Mucosa of stomach (tissue), 1 donor: ENCODE results near the gene JRKL.
"Not testable (repeated sequence)": the region's sequence is repeated elsewhere in the genome, so short reads cannot be mapped to it uniquely, and the experiment has no call there.

Experiments used
- H3K27me3 ChIP-seq: one replicate; pipeline ENCODE4 v1.7.0; 2013; ENCODE audit warnings: mild to moderate bottlenecking, low read length; ENCODE audit not compliant: control insufficient read depth, insufficient read depth
- H3K36me3 ChIP-seq: one replicate; pipeline ENCODE4 v1.7.0; 2013; ENCODE audit warnings: low read length; ENCODE audit not compliant: control insufficient read depth, insufficient read depth
- H3K4me1 ChIP-seq: one replicate; pipeline ENCODE4 v1.7.0; 2013; ENCODE audit warnings: mild to moderate bottlenecking, low read length; ENCODE audit not compliant: control insufficient read depth, insufficient read depth
- H3K4me3 ChIP-seq: one replicate; pipeline ENCODE4 v1.7.0; 2013; ENCODE audit warnings: low read length
- H3K9ac ChIP-seq: one replicate; pipeline ENCODE4 v1.7.0; 2013; ENCODE audit warnings: mild to moderate bottlenecking, low read length, moderate library complexity
- H3K9me3 ChIP-seq: one replicate; pipeline ENCODE4 v1.7.0; 2013; ENCODE audit warnings: mild to moderate bottlenecking, low read length, moderate library complexity; ENCODE audit not compliant: control insufficient read depth
- donor health status: Pancreatic carcinoma.

Gene JRKL

DNA sequence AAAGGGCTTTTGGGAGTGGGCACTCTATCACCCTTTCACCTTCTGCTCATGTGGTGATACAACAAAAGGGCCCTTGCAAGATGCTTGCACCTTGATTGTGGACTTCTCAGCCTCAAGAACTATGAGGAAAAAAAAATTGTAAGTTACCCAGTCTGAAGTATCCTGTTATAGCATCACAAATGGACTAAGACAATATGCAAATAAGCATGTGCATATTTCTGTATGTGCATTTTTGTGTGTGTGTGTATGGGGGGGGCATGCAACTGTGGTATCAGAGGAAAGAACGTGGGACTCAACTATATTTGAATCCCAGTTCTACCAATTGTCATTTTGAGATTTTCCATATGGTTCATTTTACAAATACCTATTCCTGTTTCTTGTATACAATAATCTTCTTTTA is 10.9 kb downstream of the JRKL start:
- H3K36me3 ChIP-seq: no peaks in the 10 kb centered on the region
- H3K4me3 ChIP-seq: no peak overlapping the region
- no peaks in the 10 kb centered on the region for H3K9me3 ChIP-seq
- no peak overlapping the region for H3K9ac ChIP-seq
- no peaks in the 10 kb centered on the region for H3K4me1 ChIP-seq
- H3K27me3 ChIP-seq: no peaks in the 10 kb centered on the region

- not testable (repeated sequence) for H3K4me3 ChIP-seq, H3K9ac ChIP-seq, H3K27me3 ChIP-seq, H3K9me3 ChIP-seq, H3K4me1 ChIP-seq, H3K36me3 ChIP-seq
Measured at GRCh38 chr11:96411412-96411811, 21.6 kb downstream of the JRKL start.

- peaks cover 4% of the 10 kb centered on the region for H3K27me3 ChIP-seq
- no peaks in the 10 kb centered on the region for H3K4me1 ChIP-seq
- no peaks in the 10 kb centered on the region for H3K9me3 ChIP-seq
- no peak overlapping the region for H3K9ac ChIP-seq
- H3K4me3 ChIP-seq: no peak overlapping the region
- no peaks in the 10 kb centered on the region for H3K36me3 ChIP-seq
Measured at GRCh38 chr11:96412761-96413381, 23.1 kb downstream of the JRKL start.

GRCh38 chr11:96413408-96413807 is 23.6 kb downstream of the JRKL start:
- peaks cover 4% of the 10 kb centered on the region for H3K27me3 ChIP-seq
- H3K36me3 ChIP-seq: no peaks in the 10 kb centered on the region
- H3K4me1 ChIP-seq: no peaks in the 10 kb centered on the region
- H3K9ac ChIP-seq: no peak overlapping the region
- H3K9me3 ChIP-seq: no peaks in the 10 kb centered on the region
- H3K4me3 ChIP-seq: no peak overlapping the region

DNA sequence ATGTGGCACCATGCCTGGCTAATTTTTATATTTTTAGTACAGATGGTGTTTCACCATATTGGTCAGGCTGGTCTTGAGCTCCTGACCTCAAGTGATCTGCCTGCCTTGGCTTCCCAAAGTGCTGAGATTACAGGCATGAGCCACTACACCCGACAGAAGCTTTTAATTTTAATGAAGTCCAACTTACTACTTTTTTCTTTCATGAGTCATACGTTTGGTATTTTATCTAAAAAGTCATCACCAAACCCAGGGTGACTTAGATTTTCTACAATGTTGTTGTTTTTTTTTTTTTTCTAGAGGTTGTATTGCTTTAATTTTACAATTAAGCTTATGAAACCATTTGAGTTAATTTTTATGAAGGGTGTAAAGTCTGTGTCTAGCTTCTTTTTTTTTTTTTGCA is 34.9 kb downstream of the JRKL start:
- no peaks in the 10 kb centered on the region for H3K27me3 ChIP-seq
- H3K36me3 ChIP-seq: no peaks in the 10 kb centered on the region
- no peaks in the 10 kb centered on the region for H3K9me3 ChIP-seq
- no peak overlapping the region for H3K4me3 ChIP-seq
- no peak overlapping the region for H3K9ac ChIP-seq
- H3K4me1 ChIP-seq: no peaks in the 10 kb centered on the region

DNA sequence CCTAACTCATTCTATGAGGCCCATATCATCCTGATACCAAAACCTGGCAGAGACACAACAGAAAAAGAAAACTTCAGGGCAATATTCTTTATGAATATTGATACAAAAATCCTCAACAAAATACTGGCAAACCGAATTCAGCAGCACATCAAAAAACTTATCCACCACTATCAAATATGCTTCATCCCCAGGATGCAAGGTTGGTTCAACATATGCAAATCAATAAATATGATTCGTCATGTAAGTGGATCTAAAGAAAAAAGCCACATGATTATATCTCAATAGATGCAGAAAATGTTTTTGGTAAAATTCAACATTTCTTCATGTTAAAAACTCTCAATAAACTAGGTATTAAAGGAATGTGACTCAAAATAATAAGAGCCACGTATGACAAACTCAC is 40.9 kb downstream of the JRKL start:
- no peaks in the 10 kb centered on the region for H3K9me3 ChIP-seq
- H3K27me3 ChIP-seq: no peaks in the 10 kb centered on the region
- H3K9ac ChIP-seq: no peak overlapping the region
- no peaks in the 10 kb centered on the region for H3K36me3 ChIP-seq
- H3K4me1 ChIP-seq: no peaks in the 10 kb centered on the region
- no peak overlapping the region for H3K4me3 ChIP-seq

DNA sequence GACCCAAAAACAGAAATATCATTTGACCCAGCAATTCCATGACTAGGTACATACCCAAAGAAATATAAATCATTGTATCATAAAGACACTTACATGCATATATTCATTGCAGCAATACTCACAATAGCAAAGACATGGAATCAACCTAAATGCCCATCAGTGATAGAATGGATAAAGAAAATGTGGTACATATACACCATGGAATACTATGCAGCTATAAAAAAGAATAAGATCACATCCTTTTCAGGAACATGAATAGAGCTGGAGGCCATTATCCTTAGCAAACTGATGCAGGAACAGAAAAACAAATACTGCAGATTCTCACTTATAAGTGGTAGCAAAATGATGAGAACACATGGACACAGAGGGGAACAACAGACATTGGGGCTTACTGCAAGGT is 42.8 kb downstream of the JRKL start:
- H3K36me3 ChIP-seq, H3K4me3 ChIP-seq, H3K4me1 ChIP-seq, H3K27me3 ChIP-seq, H3K9me3 ChIP-seq, H3K9ac ChIP-seq: not testable (repeated sequence)
